Measurements from ENCODE around the gene CCDC69. TPM values are rescaled to one million over a fixed set of nuclear protein-coding genes. Genes with fewer than 3 reads are reported as not detected.

The CCDC69 gene
- total RNA-seq, 1 donor from 2014 or later: 109 TPM

- ATAC-seq (ENCODE audit: low read depth) (no peak), DNase-seq (no peak)
- intact Hi-C loops (cut with micrococcal nuclease): loop anchor here (5.0 to 10.0 kb wide), 3 partner anchors 168 to 893 kb away; partner anchors contain the start of genes TCOF1 and TNIP1
- Mint-ChIP-seq H3K4me3 (no peak overlapping the region), H3K9me3 (no peaks in the 10 kb centered on the region), H3K36me3 (ENCODE audit: low read depth) (peaks cover 13% of the 10 kb centered on the region), H3K27ac (no peak overlapping the region), H3K4me1 (peaks cover 44% of the 10 kb centered on the region), H3K27me3 (no peaks in the 10 kb centered on the region)
- ChIA-PET POLR2A (interaction anchor here (1.6 kb wide), 1 partner anchor 12 kb away, joined by 3 read pairs; no protein-coding TSS in a partner anchor), CTCF (no interaction called here)
- TF ChIP-seq CTCF (IDR thresholded peaks at IDR 0.05): no peak
Measured at GRCh38 chr5:151250346-151251000, 26.6 kb upstream of the CCDC69 start.

- POLR2A ChIA-PET: interaction anchor here (1.6 kb wide), 1 partner anchor 11 kb away, joined by 3 read pairs; no protein-coding TSS in a partner anchor
- intact Hi-C loops (cut with micrococcal nuclease): no loop called here
- no peaks in the 10 kb centered on the region for H3K27me3 Mint-ChIP-seq
- H3K36me3 Mint-ChIP-seq (ENCODE audit: low read depth): peaks cover 13% of the 10 kb centered on the region
- TF ChIP-seq CTCF (IDR thresholded peaks at IDR 0.05): no peak
- H3K27ac Mint-ChIP-seq: no peak overlapping the region
- ATAC-seq (ENCODE audit: low read depth) (no peak), DNase-seq (no peak)
- H3K4me3 Mint-ChIP-seq: no peak overlapping the region
- CTCF ChIA-PET: interaction anchor here (1.2 kb wide), 1 partner anchor 124 kb away, joined by 3 read pairs; no protein-coding TSS in a partner anchor
- no peaks in the 10 kb centered on the region for H3K9me3 Mint-ChIP-seq
- peaks cover 35% of the 10 kb centered on the region for H3K4me1 Mint-ChIP-seq
Measured at GRCh38 chr5:151249281-151249680, 25.4 kb upstream of the CCDC69 start.

GRCh38 chr5:151248651-151249050 lies 24.8 kb upstream of the CCDC69 start:
- CTCF ChIA-PET: interaction anchor here (1.2 kb wide), 1 partner anchor 123 kb away, joined by 3 read pairs; no protein-coding TSS in a partner anchor
- Mint-ChIP-seq H3K4me1 (peaks cover 35% of the 10 kb centered on the region), H3K27ac (no peak overlapping the region), H3K27me3 (no peaks in the 10 kb centered on the region), H3K9me3 (no peaks in the 10 kb centered on the region), H3K4me3 (no peak overlapping the region), H3K36me3 (ENCODE audit: low read depth) (peaks cover 10% of the 10 kb centered on the region)
- POLR2A ChIA-PET: no interaction called here
- no peak for TF ChIP-seq CTCF (IDR thresholded peaks at IDR 0.05)
- intact Hi-C loops (cut with micrococcal nuclease): no loop called here
- ATAC-seq (ENCODE audit: low read depth) (no peak), DNase-seq (no peak)

GRCh38 chr5:151245680-151246219 lies 21.9 kb upstream of the CCDC69 start:
- Mint-ChIP-seq H3K27ac (no peak overlapping the region), H3K4me1 (peaks cover 44% of the 10 kb centered on the region), H3K4me3 (no peak overlapping the region), H3K27me3 (no peaks in the 10 kb centered on the region), H3K9me3 (no peaks in the 10 kb centered on the region), H3K36me3 (ENCODE audit: low read depth) (no peaks in the 10 kb centered on the region)
- no peak for ATAC-seq (ENCODE audit: low read depth)
- POLR2A ChIA-PET: no interaction called here
- TF ChIP-seq CTCF (IDR thresholded peaks at IDR 0.05): no peak
- intact Hi-C loops (cut with micrococcal nuclease): no loop called here
- CTCF ChIA-PET: no interaction called here
- no peak for DNase-seq

- no peaks in the 10 kb centered on the region for H3K36me3 Mint-ChIP-seq (ENCODE audit: low read depth)
- H3K4me3 Mint-ChIP-seq: no peak overlapping the region
- ChIA-PET POLR2A (no interaction called here), CTCF (no interaction called here)
- no peaks in the 10 kb centered on the region for H3K9me3 Mint-ChIP-seq
- DNase-seq (no peak), ATAC-seq (ENCODE audit: low read depth) (no peak)
- H3K27ac Mint-ChIP-seq: no peak overlapping the region
- H3K27me3 Mint-ChIP-seq: no peaks in the 10 kb centered on the region
- intact Hi-C loops (cut with micrococcal nuclease): no loop called here
- no peak for TF ChIP-seq CTCF (IDR thresholded peaks at IDR 0.05)
- peaks cover 56% of the 10 kb centered on the region for H3K4me1 Mint-ChIP-seq
Measured at GRCh38 chr5:151244206-151244605, 20.3 kb upstream of the CCDC69 start.

All from activated B cell treated with CpG ODN at 0.5 μM for 24 hours (primary cell).